OCI-LY1 (cell line): ENCODE measurements around the gene NCKAP1.

ENCODE experiments used
- EZH2 ChIP-seq: fragments of 200-600 bp; sonication (generic), shearing (Covaris generic); IDR thresholded peaks from 2 replicates; pipeline ENCODE4 v1.8.0; 2017; ENCODE audit warnings: borderline replicate concordance, mixed run types, mild to moderate bottlenecking, antibody characterized with exemption, low read length, moderate library complexity, mixed read lengths
- TF ChIP-seq, protein P1 (sequence below): fragments of 200-600 bp; sonication (generic), shearing (Covaris generic); IDR thresholded peaks from 2 replicates; pipeline ENCODE4 v1.5.1; 2017; ENCODE audit warnings: mild to moderate bottlenecking, antibody characterized with exemption, low read length, moderate library complexity, mixed read lengths

DNA sequence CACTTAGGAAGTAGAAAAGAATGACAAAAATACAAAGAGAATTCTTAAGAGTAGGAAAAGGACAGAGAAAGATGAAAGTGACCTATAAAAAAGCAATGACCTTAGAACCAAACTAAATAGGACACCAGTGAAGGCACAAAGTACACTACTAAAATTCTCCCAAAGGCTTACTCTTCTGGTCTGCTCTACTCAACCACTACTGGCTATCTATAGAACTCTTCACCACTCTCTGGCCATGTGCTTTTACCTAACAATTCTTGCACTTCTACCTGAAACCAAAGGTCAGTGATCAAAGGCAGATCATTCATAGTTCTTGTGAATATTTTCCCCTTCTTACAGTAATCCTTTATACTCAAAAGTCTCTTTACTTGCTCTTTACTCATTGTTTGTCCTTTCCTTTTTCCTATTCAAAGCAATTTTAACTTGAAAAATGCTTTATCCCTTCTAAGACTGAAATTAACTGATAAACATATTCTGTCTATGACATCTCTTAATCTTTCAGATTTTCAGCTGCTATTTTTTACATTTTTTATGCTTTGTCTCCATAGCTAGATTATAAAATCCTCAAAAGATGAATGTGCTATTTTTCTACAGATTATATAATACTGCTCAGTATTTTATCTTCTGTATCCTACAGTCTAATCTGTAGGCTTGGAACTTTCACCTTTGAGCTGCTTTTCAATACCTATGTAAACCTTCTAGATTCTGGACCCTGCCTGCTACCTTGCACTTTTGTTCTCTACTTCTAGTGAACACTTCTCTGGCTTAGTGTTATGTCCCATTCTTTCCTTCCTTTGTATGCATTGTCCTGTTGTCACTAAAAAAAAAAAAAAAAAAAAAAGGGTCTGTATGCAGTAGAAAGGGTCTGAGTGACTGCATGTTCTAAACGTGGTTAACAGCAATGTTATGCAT, 64.6 kb downstream of the NCKAP1 start:
- TF ChIP-seq, protein P1, sequence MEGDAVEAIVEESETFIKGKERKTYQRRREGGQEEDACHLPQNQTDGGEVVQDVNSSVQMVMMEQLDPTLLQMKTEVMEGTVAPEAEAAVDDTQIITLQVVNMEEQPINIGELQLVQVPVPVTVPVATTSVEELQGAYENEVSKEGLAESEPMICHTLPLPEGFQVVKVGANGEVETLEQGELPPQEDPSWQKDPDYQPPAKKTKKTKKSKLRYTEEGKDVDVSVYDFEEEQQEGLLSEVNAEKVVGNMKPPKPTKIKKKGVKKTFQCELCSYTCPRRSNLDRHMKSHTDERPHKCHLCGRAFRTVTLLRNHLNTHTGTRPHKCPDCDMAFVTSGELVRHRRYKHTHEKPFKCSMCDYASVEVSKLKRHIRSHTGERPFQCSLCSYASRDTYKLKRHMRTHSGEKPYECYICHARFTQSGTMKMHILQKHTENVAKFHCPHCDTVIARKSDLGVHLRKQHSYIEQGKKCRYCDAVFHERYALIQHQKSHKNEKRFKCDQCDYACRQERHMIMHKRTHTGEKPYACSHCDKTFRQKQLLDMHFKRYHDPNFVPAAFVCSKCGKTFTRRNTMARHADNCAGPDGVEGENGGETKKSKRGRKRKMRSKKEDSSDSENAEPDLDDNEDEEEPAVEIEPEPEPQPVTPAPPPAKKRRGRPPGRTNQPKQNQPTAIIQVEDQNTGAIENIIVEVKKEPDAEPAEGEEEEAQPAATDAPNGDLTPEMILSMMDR = no peak
- no peak for TF ChIP-seq EZH2
